H1 (cell line): ENCODE data around the gene CDY1. TPM values are rescaled to one million over a fixed set of nuclear protein-coding genes. Genes with fewer than 3 reads are reported as not detected.
"Not testable (repeated sequence)": the region's sequence is repeated elsewhere in the genome, so short reads cannot be mapped to it uniquely, and the experiment has no call there.

ENCODE experiments used
- CTCF ChIA-PET: fragments of 300-600 bp; sonication (Branson Sonifier 250); formaldehyde crosslinking; loops from one replicate; lab custom pipeline; 2021; ENCODE audit not compliant: partially characterized antibody; lab: Charles Lee
- POLR2A ChIA-PET: fragments of 300-600 bp; sonication (Branson Sonifier 250); formaldehyde crosslinking; loops from one replicate; lab custom pipeline; 2021; ENCODE audit warnings: inconsistent platforms; ENCODE audit not compliant: partially characterized antibody; lab: Charles Lee
- DNase-seq, 2 experiments: peaks; one replicate each; pipeline versions ENCODE4 v3.0.0 to v3.0.0-alpha.2; 2010 to 2022; ENCODE audit warnings: low spot score in 2 of 2, low read depth in 1 of 2, mixed read lengths in 1 of 2
- FAIRE-seq: peaks from 2 replicates; lab custom pipeline; 2011; peaks lifted over from hg19 to GRCh38; lab: Jason Lieb, UNC
- H2AFZ ChIP-seq: 2 replicates; pipeline ENCODE4 v1.8.1; 2012; ENCODE audit warnings: low read length, inconsistent platforms
- H2AK5ac ChIP-seq: 2 replicates; pipeline ENCODE4 v1.6.1; 2013; ENCODE audit warnings: low read depth, low read length
- H2BK120ac ChIP-seq: replicated peaks from 2 replicates; pipeline ENCODE3; 2013; ENCODE audit warnings: low read depth, low read length, inconsistent platforms
- H2BK12ac ChIP-seq: 2 replicates; pipeline ENCODE4 v1.6.1; 2013; ENCODE audit warnings: low read depth, low read length
- H2BK15ac ChIP-seq: 2 replicates; pipeline ENCODE4 v1.6.1; 2013; ENCODE audit warnings: low read length
- H2BK20ac ChIP-seq: 2 replicates; pipeline ENCODE4 v1.6.1; 2013; ENCODE audit warnings: low read length
- H2BK5ac ChIP-seq: 2 replicates; pipeline ENCODE4 v1.6.1; 2013; ENCODE audit warnings: low read depth, low read length
- H3K14ac ChIP-seq: 2 replicates; pipeline ENCODE4 v1.6.1; 2013; ENCODE audit warnings: inconsistent platforms; ENCODE audit not compliant: insufficient read length
- H3K18ac ChIP-seq: 2 replicates; pipeline ENCODE4 v1.6.1; 2013; ENCODE audit warnings: low read length; ENCODE audit errors: extremely low read depth
- H3K23ac ChIP-seq: 2 replicates; pipeline ENCODE4 v1.6.1; 2013; ENCODE audit warnings: inconsistent platforms; ENCODE audit not compliant: insufficient read length
- H3K23me2 ChIP-seq: 2 replicates; pipeline ENCODE4 v1.6.1; 2013; ENCODE audit warnings: low read depth, low read length
- H3K27ac ChIP-seq: 2 replicates; pipeline ENCODE4 v1.6.1; 2011; ENCODE audit warnings: low read depth, low read length, inconsistent platforms
- H3K27me3 ChIP-seq, 4 experiments: replicated peaks in 1 of 4; 1 replicate in 1 of 4; 2 replicates in 3 of 4; pipeline versions ENCODE4 v1.6.1 to v1.8.1; 2011 to 2013; ENCODE audit warnings: low read length in 3 of 4, mild to moderate bottlenecking in 3 of 4, inconsistent platforms in 2 of 4, mixed read lengths in 2 of 4, moderate library complexity in 1 of 4; ENCODE audit not compliant: control insufficient read depth in 3 of 4, insufficient read depth in 3 of 4; ENCODE audit errors: extremely low read depth in 1 of 4
- H3K36me3 ChIP-seq, 4 experiments: 2 replicates each; pipeline versions ENCODE4 v1.6.1 to v1.8.1; 2011 to 2013; ENCODE audit warnings: mild to moderate bottlenecking in 4 of 4, low read length in 3 of 4, moderate library complexity in 2 of 4, control low read depth in 1 of 4, inconsistent platforms in 1 of 4; ENCODE audit not compliant: insufficient read depth in 4 of 4, control insufficient read depth in 2 of 4
- H3K4ac ChIP-seq: replicated peaks from 2 replicates; pipeline ENCODE3; 2013; ENCODE audit warnings: low read length, low read depth, mixed read lengths, inconsistent platforms; ENCODE audit not compliant: insufficient read length
- H3K4me1 ChIP-seq, 4 experiments: replicated peaks in 1 of 4; 1 replicate in 1 of 4; 2 replicates in 3 of 4; pipeline versions ENCODE4 v1.6.1 to v1.8.1; 2011 to 2013; ENCODE audit warnings: low read length in 3 of 4, inconsistent platforms in 2 of 4, mixed read lengths in 1 of 4; ENCODE audit not compliant: insufficient read depth in 4 of 4, control insufficient read depth in 3 of 4
- H3K4me2 ChIP-seq, 2 experiments: 2 replicates each; pipeline versions ENCODE4 v1.6.1 to v1.8.1; 2011 to 2013; ENCODE audit warnings: low read depth in 2 of 2, low read length in 2 of 2, control low read depth in 1 of 2, inconsistent platforms in 1 of 2, mild to moderate bottlenecking in 1 of 2; ENCODE audit not compliant: insufficient read depth in 1 of 2
- H3K4me3 ChIP-seq, 4 experiments: fragments of 200-600, 300-600 bp in 1 of 4; sonication (generic), shearing (Covaris generic), sonication (Bioruptor Twin) in 1 of 4; 2 replicates each; pipeline versions ENCODE4 v1.5.1 to v1.8.1; 2011 to 2016; ENCODE audit warnings: low read length in 4 of 4, low read depth in 3 of 4, control low read depth in 2 of 4, inconsistent platforms in 2 of 4, mild to moderate bottlenecking in 2 of 4, mixed read lengths in 1 of 4, moderate library complexity in 1 of 4; ENCODE audit not compliant: insufficient read depth in 2 of 4; ENCODE audit errors: extremely low read depth in 1 of 4
- H3K56ac ChIP-seq: replicated peaks from 2 replicates; pipeline ENCODE3; 2013; ENCODE audit warnings: low read depth, mild to moderate bottlenecking, mixed read lengths, low read length, inconsistent platforms; ENCODE audit not compliant: insufficient read length
- H3K79me1 ChIP-seq: 2 replicates; pipeline ENCODE4 v1.6.1; 2013; ENCODE audit warnings: low read depth, low read length, control low read depth
- H3K79me2 ChIP-seq, 2 experiments: 2 replicates each; pipeline versions ENCODE4 v1.6.1 to v1.8.1; 2012 to 2013; ENCODE audit warnings: low read length in 2 of 2, mild to moderate bottlenecking in 2 of 2, inconsistent platforms in 1 of 2; ENCODE audit not compliant: insufficient read depth in 2 of 2, control insufficient read depth in 1 of 2
- H3K9ac ChIP-seq, 4 experiments: replicated peaks in 1 of 4; 1 replicate in 1 of 4; 2 replicates in 3 of 4; pipeline versions ENCODE4 v1.6.1 to v1.8.1; 2011 to 2013; ENCODE audit warnings: low read depth in 3 of 4, low read length in 3 of 4, control low read depth in 2 of 4, mild to moderate bottlenecking in 2 of 4, moderate library complexity in 2 of 4, inconsistent platforms in 1 of 4; ENCODE audit errors: extremely low read depth in 1 of 4
- H3K9me3 ChIP-seq, 2 experiments: 2 replicates each; pipeline versions ENCODE4 v1.6.1 to v1.8.1; 2012 to 2013; ENCODE audit warnings: mild to moderate bottlenecking in 2 of 2, moderate library complexity in 2 of 2, control low read depth in 1 of 2, inconsistent platforms in 1 of 2, low read depth in 1 of 2, low read length in 1 of 2, mixed read lengths in 1 of 2; ENCODE audit not compliant: insufficient read depth in 2 of 2
- H4K20me1 ChIP-seq, 2 experiments: replicated peaks in 1 of 2; 2 replicates each; pipeline versions ENCODE3 to v1.8.1; 2011 to 2013; ENCODE audit warnings: inconsistent platforms in 2 of 2, low read length in 2 of 2, mild to moderate bottlenecking in 1 of 2; ENCODE audit not compliant: insufficient read depth in 2 of 2, control insufficient read depth in 1 of 2
- H4K5ac ChIP-seq: 2 replicates; pipeline ENCODE4 v1.6.1; 2013; ENCODE audit warnings: low read length, low read depth, mixed read lengths, inconsistent platforms; ENCODE audit not compliant: insufficient read length
- H4K8ac ChIP-seq: 2 replicates; pipeline ENCODE4 v1.8.0; 2013; ENCODE audit warnings: mild to moderate bottlenecking, moderate library complexity, low read length, inconsistent platforms; ENCODE audit not compliant: insufficient read depth; ENCODE audit errors: extremely low read depth
- H4K91ac ChIP-seq: replicated peaks from 2 replicates; pipeline ENCODE3; 2013; ENCODE audit warnings: low read length, mixed read lengths, inconsistent platforms; ENCODE audit not compliant: insufficient read length
- WGBS, 2 experiments: shearing (Covaris generic) in 1 of 2; methylation state at CpG; one replicate each; pipeline versions ENCODE4 v1.1.6 to v1.1.7; 2013 to 2015; ENCODE audit warnings: low lambda C conversion rate in 2 of 2, mixed read lengths in 2 of 2, inconsistent platforms in 1 of 2, low coverage in 1 of 2, missing lambda C conversion rate in 1 of 2; ENCODE audit not compliant: insufficient replicate concordance in 2 of 2, insufficient coverage in 1 of 2, insufficient read length in 1 of 2; ENCODE audit errors: extremely low coverage in 1 of 2, missing lambda C conversion rate in 1 of 2; 5-methylcytosine and 5-hydroxymethylcytosine counted together
- polyA plus RNA-seq, 7 experiments: library from polyadenylated mRNA; depleted of rRNA in 3 of 7; stranded (reverse) in 5 of 7; unstranded in 2 of 7; fragments of >200 nt in 5 of 7; fragments of 200-250 nt in 2 of 7; gene quantifications; 1 replicate in 5 of 7; 2 replicates in 1 of 7; 4 replicates in 1 of 7; pipeline versions ENCODE4 v1.2.1 to v1.2.3, GENCODE V29; 2011 to 2013; ENCODE audit warnings: missing spikeins in 2 of 7, mixed read lengths in 2 of 7
- total RNA-seq: library from RNA; stranded (reverse); fragmentation: NEBNext Ultra II Directional; extraction: Animal tissue kit (Norgen Biotek cat#: 25700); gene quantifications from 2 replicates; pipeline ENCODE4 v1.2.1, GENCODE V29; 2021

CDY1 gene
- total and polyA plus RNA-seq, 2 of the 8 experiments (the other 6 are each of a cell fraction or from before 2014, with no cell fraction given), result not detected

GRCh38 chrY:25593336-25593735 is 28.6 kb upstream of the CDY1 start:
- CTCF ChIA-PET, H3K79me2 ChIP-seq, H4K5ac ChIP-seq, H3K4ac ChIP-seq, H3K14ac ChIP-seq, H3K56ac ChIP-seq, H3K18ac ChIP-seq, H3K4me2 ChIP-seq, H3K4me3 ChIP-seq, POLR2A ChIA-PET, H3K27me3 ChIP-seq, H3K36me3 ChIP-seq, H3K9ac ChIP-seq, H3K27ac ChIP-seq, H3K4me1 ChIP-seq, H2AFZ ChIP-seq, H2BK5ac ChIP-seq, H2BK120ac ChIP-seq, H2AK5ac ChIP-seq, H3K9me3 ChIP-seq, H4K91ac ChIP-seq, DNase-seq, H2BK15ac ChIP-seq, H3K23me2 ChIP-seq, H3K23ac ChIP-seq, H3K79me1 ChIP-seq, FAIRE-seq, H2BK12ac ChIP-seq, H2BK20ac ChIP-seq, H4K20me1 ChIP-seq, H4K8ac ChIP-seq: not testable (repeated sequence)
- no CpG with 5 or more reads among the region's 2 CpGs for WGBS, 2 experiments

DNA sequence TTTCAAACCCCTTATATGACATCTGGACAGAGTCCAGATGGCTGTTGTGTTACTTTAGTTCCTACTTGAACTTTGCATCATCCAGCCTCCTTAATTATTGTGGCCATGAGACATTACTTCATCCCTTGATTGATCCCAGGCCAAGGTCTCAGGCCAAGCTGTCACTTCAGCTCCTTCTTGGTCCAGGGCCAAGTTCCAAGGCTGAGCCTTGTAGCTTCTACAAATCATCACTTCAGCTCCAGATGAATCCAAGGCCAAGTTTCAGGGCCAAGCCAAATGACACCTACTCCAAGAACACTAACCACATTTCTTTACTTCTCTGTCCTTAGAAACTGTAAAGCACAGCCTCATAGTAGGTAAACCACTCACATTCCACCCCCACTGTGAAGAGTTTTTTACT is 1.7 kb upstream of the CDY1 start:
- H3K4me1 ChIP-seq, H3K18ac ChIP-seq, POLR2A ChIA-PET: not testable (repeated sequence)

More for the DNA sequence above, 1.7 kb upstream of the CDY1 start:
- CTCF ChIA-PET, H3K27ac ChIP-seq, H2BK15ac ChIP-seq, FAIRE-seq, H3K56ac ChIP-seq, H3K79me1 ChIP-seq, DNase-seq, H4K91ac ChIP-seq, H4K5ac ChIP-seq, H3K9ac ChIP-seq, H3K79me2 ChIP-seq, H3K4ac ChIP-seq, H2BK12ac ChIP-seq, H2AFZ ChIP-seq, H3K9me3 ChIP-seq, H2BK5ac ChIP-seq, H4K20me1 ChIP-seq, H3K14ac ChIP-seq, H2BK120ac ChIP-seq, H2BK20ac ChIP-seq, H3K23ac ChIP-seq, H3K36me3 ChIP-seq, H2AK5ac ChIP-seq, H3K4me3 ChIP-seq, H4K8ac ChIP-seq, H3K27me3 ChIP-seq, H3K23me2 ChIP-seq, H3K4me2 ChIP-seq: not testable (repeated sequence)
